GM12878 (cell line): ENCODE results near the gene MINDY3. TPM values are rescaled to one million over a fixed set of nuclear protein-coding genes. Genes with fewer than 3 reads are reported as not detected.

ENCODE experiments used
- ATAC-seq: fragments of 200-7000 bp; cut with Tn5 transposase; 3 replicates; pipeline ENCODE4 v1.9.1; 2020; ENCODE audit warnings: mild to moderate bottlenecking, moderate library complexity
- BruUV-seq: library from RNA; stranded (reverse); fragments of 400-500 nt; replicated peaks from 2 replicates; lab custom pipeline; 2021; lab: Mats Ljungman, UMichigan
- CTCF ChIA-PET: fragments of 300-600 bp; sonication (Branson Sonifier 250); formaldehyde crosslinking; extraction: SDS; loops from one replicate; lab custom pipeline; 2021; ENCODE audit warnings: inconsistent platforms; lab: Yijun Ruan, JAX
- POLR2A ChIA-PET: fragments of 350-600 bp; formaldehyde crosslinking; extraction: SDS; loops from one replicate; lab custom pipeline; 2021; ENCODE audit warnings: inconsistent platforms; lab: Charles Lee
- RAD21 ChIA-PET: fragments of 300-600 bp; sonication (Branson Sonifier 250); formaldehyde crosslinking; loops from one replicate; lab custom pipeline; 2023; ENCODE audit warnings: antibody characterized with exemption; ENCODE audit not compliant: unreplicated experiment; lab: Charles Lee
- SMC1A ChIA-PET: fragments of 300-600 bp; sonication (Branson Sonifier 250); formaldehyde crosslinking; loops from one replicate; lab custom pipeline; 2023; ENCODE audit not compliant: unreplicated experiment, uncharacterized antibody; lab: Charles Lee
- DNase-seq: peaks from one replicate; pipeline ENCODE4 v3.0.0-alpha.2; 2011; ENCODE audit warnings: low read depth, low spot score
- FAIRE-seq: peaks from 3 replicates; lab custom pipeline; 2011; peaks lifted over from hg19 to GRCh38; lab: Jason Lieb, UNC
- H2AFZ ChIP-seq: 2 replicates; pipeline ENCODE4 v1.6.0; 2011; ENCODE audit warnings: low read depth, low read length, control low read depth; ENCODE audit not compliant: control insufficient read depth
- H3K27ac ChIP-seq: 2 replicates; pipeline ENCODE4 v1.5.1; 2011; ENCODE audit warnings: control low read depth; ENCODE audit not compliant: control insufficient read depth, insufficient read depth
- H3K27me3 ChIP-seq, 2 experiments: replicated peaks in 1 of 2; 2 replicates each; pipeline versions ENCODE4 v1.6.0 to v1.6.1; 2011; ENCODE audit warnings: low read length in 1 of 2; ENCODE audit not compliant: control insufficient read depth in 2 of 2, insufficient read depth in 2 of 2
- H3K36me3 ChIP-seq, 2 experiments: 2 replicates each; pipeline ENCODE4 v1.5.1; 2011; ENCODE audit warnings: low read length in 1 of 2; ENCODE audit not compliant: control insufficient read depth in 2 of 2, insufficient read depth in 2 of 2
- H3K4me1 ChIP-seq: 2 replicates; pipeline ENCODE4 v1.6.1; 2011; ENCODE audit warnings: mild to moderate bottlenecking, low read length, moderate library complexity, mixed read lengths; ENCODE audit not compliant: control insufficient read depth, insufficient read depth
- H3K4me2 ChIP-seq: 2 replicates; pipeline ENCODE4 v1.6.0; 2011; ENCODE audit warnings: control low read depth; ENCODE audit not compliant: control insufficient read depth, insufficient read depth
- H3K4me3 ChIP-seq: fragments of 200-600 bp; sonication (generic); 2 replicates; pipeline ENCODE4 v1.5.1; 2016
- H3K79me2 ChIP-seq: 2 replicates; pipeline ENCODE4 v1.6.0; 2011; ENCODE audit warnings: low read length; ENCODE audit not compliant: control insufficient read depth, insufficient read depth
- H3K9ac ChIP-seq: 2 replicates; pipeline ENCODE4 v1.8.0; 2011; ENCODE audit warnings: low read length, control low read depth, mixed read lengths; ENCODE audit not compliant: control insufficient read depth, insufficient read depth
- H3K9me3 ChIP-seq: replicated peaks from 3 replicates; pipeline ENCODE4 v1.5.1; 2011; ENCODE audit warnings: mild to moderate bottlenecking, low read length; ENCODE audit not compliant: control insufficient read depth, insufficient read depth
- H4K20me1 ChIP-seq: 2 replicates; pipeline ENCODE4 v1.6.0; 2011; ENCODE audit not compliant: control insufficient read depth, insufficient read depth
- BMI1 ChIP-seq: fragments of 450-650 bp; IDR thresholded peaks from 2 replicates; pipeline ENCODE4 v1.6.1; 2016; ENCODE audit warnings: mild to moderate bottlenecking, moderate library complexity, borderline replicate concordance
- GABPA ChIP-seq: IDR thresholded peaks from 2 replicates; pipeline ENCODE4 v1.6.1; 2014; ENCODE audit warnings: antibody characterized with exemption, low read depth, mild to moderate bottlenecking, inconsistent platforms
- MLLT1 ChIP-seq: fragments of 450-650 bp; IDR thresholded peaks from 2 replicates; pipeline ENCODE4 v1.6.1; 2016; ENCODE audit warnings: mild to moderate bottlenecking
- RAD21 ChIP-seq: IDR thresholded peaks from 2 replicates; pipeline ENCODE4 v1.6.1; 2011; ENCODE audit warnings: mild to moderate bottlenecking, low read depth, low read length, moderate library complexity; ENCODE audit not compliant: insufficient read depth
- SMARCA5 ChIP-seq: fragments of 450-650 bp; IDR thresholded peaks from 2 replicates; pipeline ENCODE4 v1.6.1; 2017; ENCODE audit warnings: mild to moderate bottlenecking
- STAT3 ChIP-seq: IDR thresholded peaks from 2 replicates; pipeline ENCODE4 v1.6.1; 2011; ENCODE audit warnings: low read depth, low read length, improper control_type of control experiment
- WGBS: methylation state at CpG from one replicate; pipeline ENCODE4 v1.1.6; 2016; ENCODE audit warnings: low lambda C conversion rate; ENCODE audit not compliant: insufficient replicate concordance, insufficient coverage; ENCODE audit errors: missing lambda C conversion rate; 5-methylcytosine and 5-hydroxymethylcytosine counted together
- in situ Hi-C: fragments of 300-500 bp; cut with MboI; formaldehyde crosslinking; loops from 9 replicates; pipeline ENCODE4 v1.14.3; 2018; ENCODE audit warnings: mixed read lengths
- intact Hi-C: fragments of 100-400 bp; cut with micrococcal nuclease; formaldehyde crosslinking; loops from one replicate; pipeline ENCODE4 v1.14.2; 2022; ENCODE audit not compliant: unreplicated experiment
- polyA plus RNA-seq, 11 experiments: library from polyadenylated mRNA; depleted of rRNA in 4 of 11; unstranded in 6 of 11; stranded (reverse) in 5 of 11; fragments of >200 nt; fragmentation: Nextera tagmentation in 4 of 11; fragmentation: Illumina TruSeq in 1 of 11; extraction: Ambion mirVana in 4 of 11; extraction: Trizol in 1 of 11; gene quantifications; 1 replicate in 1 of 11; 2 replicates in 10 of 11; pipeline versions ENCODE4 v1.2.1 to v1.2.3, GENCODE V29; 2011 to 2016; ENCODE audit warnings: inconsistent platforms in 2 of 11, missing spikeins in 2 of 11, low read depth in 1 of 11
- total RNA-seq, 4 experiments: library from RNA; depleted of rRNA in 3 of 4; stranded (reverse); fragments of >200 nt in 3 of 4; fragmentation: Illumina TruSeq in 1 of 4; extraction: Trizol in 1 of 4; gene quantifications; 2 replicates each; pipeline versions ENCODE4 v1.2.1 to v1.2.3, GENCODE V29; 2013 to 2021
- TF ChIP-seq, protein P1 (sequence below): fragments of 450-650 bp; formaldehyde crosslinking; IDR thresholded peaks from 2 replicates; pipeline ENCODE4 v1.4.0; 2020; ENCODE audit warnings: mild to moderate bottlenecking, moderate library complexity

Gene MINDY3
- total and polyA plus RNA-seq, 10 of the 15 experiments (the other 5 are each of a cell fraction or from before 2014, with no cell fraction given) = 12.0 to 23.6 (median 15.7) TPM

GRCh38 chr10:15843695-15844094 is 16.6 kb downstream of the MINDY3 start:
- Histone ChIP-seq H2AFZ (no peak overlapping the region), H3K36me3 (peaks cover 0 to 11% of the 10 kb centered on the region in 2 experiments; a peak in 3 of 4 replicates), H4K20me1 (no peaks in the 10 kb centered on the region), H3K9me3 (no peaks in the 10 kb centered on the region; the same call in 2 of the 3 replicates), H3K79me2 (no peaks in the 10 kb centered on the region; the same call in none of the 2 replicates), H3K9ac (no peak overlapping the region), H3K4me2 (no peak overlapping the region), H3K4me3 (no peak overlapping the region), H3K27ac (no peak overlapping the region)
- BruUV-seq = no TSS peak
- intact Hi-C loops (no loop called here), in situ Hi-C loops (no loop called here)
- SMC1A ChIA-PET = interaction anchor here (1.4 to 2.4 kb wide), 2 partner anchors 12 to 15 kb away, joined by 4 to 9 read pairs; no protein-coding TSS in a partner anchor
- FAIRE-seq = no peak
- POLR2A ChIA-PET = interaction anchor here (0.9 kb wide), 1 partner anchor 16 kb away, joined by 3 read pairs; no protein-coding TSS in a partner anchor
- 98% methylated on average over 4 of the region's 4 CpGs for WGBS
- RAD21 ChIA-PET = no interaction called here
- no peak for TF ChIP-seq MLLT1
- TF ChIP-seq RAD21 = no peak
- no peak for TF ChIP-seq GABPA
- TF ChIP-seq SMARCA5 = no peak
- TF ChIP-seq, protein P1, sequence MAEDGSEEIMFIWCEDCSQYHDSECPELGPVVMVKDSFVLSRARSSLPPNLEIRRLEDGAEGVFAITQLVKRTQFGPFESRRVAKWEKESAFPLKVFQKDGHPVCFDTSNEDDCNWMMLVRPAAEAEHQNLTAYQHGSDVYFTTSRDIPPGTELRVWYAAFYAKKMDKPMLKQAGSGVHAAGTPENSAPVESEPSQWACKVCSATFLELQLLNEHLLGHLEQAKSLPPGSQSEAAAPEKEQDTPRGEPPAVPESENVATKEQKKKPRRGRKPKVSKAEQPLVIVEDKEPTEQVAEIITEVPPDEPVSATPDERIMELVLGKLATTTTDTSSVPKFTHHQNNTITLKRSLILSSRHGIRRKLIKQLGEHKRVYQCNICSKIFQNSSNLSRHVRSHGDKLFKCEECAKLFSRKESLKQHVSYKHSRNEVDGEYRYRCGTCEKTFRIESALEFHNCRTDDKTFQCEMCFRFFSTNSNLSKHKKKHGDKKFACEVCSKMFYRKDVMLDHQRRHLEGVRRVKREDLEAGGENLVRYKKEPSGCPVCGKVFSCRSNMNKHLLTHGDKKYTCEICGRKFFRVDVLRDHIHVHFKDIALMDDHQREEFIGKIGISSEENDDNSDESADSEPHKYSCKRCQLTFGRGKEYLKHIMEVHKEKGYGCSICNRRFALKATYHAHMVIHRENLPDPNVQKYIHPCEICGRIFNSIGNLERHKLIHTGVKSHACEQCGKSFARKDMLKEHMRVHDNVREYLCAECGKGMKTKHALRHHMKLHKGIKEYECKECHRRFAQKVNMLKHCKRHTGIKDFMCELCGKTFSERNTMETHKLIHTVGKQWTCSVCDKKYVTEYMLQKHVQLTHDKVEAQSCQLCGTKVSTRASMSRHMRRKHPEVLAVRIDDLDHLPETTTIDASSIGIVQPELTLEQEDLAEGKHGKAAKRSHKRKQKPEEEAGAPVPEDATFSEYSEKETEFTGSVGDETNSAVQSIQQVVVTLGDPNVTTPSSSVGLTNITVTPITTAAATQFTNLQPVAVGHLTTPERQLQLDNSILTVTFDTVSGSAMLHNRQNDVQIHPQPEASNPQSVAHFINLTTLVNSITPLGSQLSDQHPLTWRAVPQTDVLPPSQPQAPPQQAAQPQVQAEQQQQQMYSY (CRISPR knock-in tag) = no peak
- no peak for TF ChIP-seq BMI1
- no peak for TF ChIP-seq STAT3
- TF ChIP-seq, all 136 proteins: peak for 0
- H3K27me3 ChIP-seq = no peaks in the 10 kb centered on the region
- ATAC-seq = no peak
- H3K4me1 ChIP-seq = no peaks in the 10 kb centered on the region
- no peak for DNase-seq
- CTCF ChIA-PET = interaction anchor here (1.1 to 1.6 kb wide), 2 partner anchors 14 to 36 kb away, joined by 3 read pairs; no protein-coding TSS in a partner anchor
